ENCODE data around the gene DNAJC12.

DNA sequence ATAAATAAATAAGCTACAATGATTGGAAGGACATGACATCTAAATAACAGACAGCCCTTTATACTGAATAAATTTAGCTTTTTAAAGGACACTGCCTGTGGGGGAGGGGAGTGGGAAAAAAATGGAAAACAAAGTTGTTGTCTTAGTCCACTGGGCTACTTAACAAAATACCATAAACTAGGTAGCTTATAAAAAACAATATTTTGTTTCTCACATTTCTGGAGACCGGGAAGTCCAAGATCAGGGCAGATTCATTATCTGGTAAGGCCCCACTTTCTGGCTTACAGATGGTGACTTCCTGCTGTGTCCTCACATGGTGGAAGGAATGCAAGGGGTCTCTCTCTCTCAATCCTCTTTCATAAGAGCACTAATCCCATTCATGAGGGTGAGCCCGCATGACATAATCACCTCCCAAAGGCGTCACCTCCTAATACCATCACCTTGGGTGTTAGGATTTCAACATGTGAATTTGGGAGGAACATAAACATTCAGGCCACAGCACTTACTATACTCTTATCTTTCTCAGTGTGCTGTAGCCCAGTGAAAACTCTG lies 43.0 kb downstream of the DNAJC12 start:
- TF ChIP-seq, protein P1, sequence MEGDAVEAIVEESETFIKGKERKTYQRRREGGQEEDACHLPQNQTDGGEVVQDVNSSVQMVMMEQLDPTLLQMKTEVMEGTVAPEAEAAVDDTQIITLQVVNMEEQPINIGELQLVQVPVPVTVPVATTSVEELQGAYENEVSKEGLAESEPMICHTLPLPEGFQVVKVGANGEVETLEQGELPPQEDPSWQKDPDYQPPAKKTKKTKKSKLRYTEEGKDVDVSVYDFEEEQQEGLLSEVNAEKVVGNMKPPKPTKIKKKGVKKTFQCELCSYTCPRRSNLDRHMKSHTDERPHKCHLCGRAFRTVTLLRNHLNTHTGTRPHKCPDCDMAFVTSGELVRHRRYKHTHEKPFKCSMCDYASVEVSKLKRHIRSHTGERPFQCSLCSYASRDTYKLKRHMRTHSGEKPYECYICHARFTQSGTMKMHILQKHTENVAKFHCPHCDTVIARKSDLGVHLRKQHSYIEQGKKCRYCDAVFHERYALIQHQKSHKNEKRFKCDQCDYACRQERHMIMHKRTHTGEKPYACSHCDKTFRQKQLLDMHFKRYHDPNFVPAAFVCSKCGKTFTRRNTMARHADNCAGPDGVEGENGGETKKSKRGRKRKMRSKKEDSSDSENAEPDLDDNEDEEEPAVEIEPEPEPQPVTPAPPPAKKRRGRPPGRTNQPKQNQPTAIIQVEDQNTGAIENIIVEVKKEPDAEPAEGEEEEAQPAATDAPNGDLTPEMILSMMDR (IDR thresholded peaks at IDR 0.05), result no peak
- no peak for TF ChIP-seq EZH2 (IDR thresholded peaks at IDR 0.05)
- no peak for TF ChIP-seq EZH2phosphoT487 (IDR thresholded peaks at IDR 0.05)
